Spinal cord (tissue), 10 donors: ENCODE measurements around the gene DIS3L2. TPM values are rescaled to one million over a fixed set of nuclear protein-coding genes. Genes with fewer than 3 reads are reported as not detected.
"Not testable (repeated sequence)": the region's sequence is repeated elsewhere in the genome, so short reads cannot be mapped to it uniquely, and the experiment has no call there.

Experiments used
- DNase-seq, 6 donors: peaks; one replicate each; pipeline versions ENCODE4 v3.0.0 to v3.0.0-alpha.2; 2013 to 2015; ENCODE audit warnings: low spot score in 6 of 6, low read depth in 4 of 6
- H3K27ac ChIP-seq: one replicate; pipeline ENCODE4 v1.5.1; 2013; ENCODE audit warnings: low read depth, low read length, control low read depth
- H3K27me3 ChIP-seq: one replicate; pipeline ENCODE4 v1.6.1; 2013; ENCODE audit warnings: low read length; ENCODE audit not compliant: control insufficient read depth, insufficient read depth
- H3K36me3 ChIP-seq: one replicate; pipeline ENCODE4 v1.6.1; 2013; ENCODE audit warnings: low read length; ENCODE audit not compliant: control insufficient read depth, insufficient read depth
- H3K4me1 ChIP-seq: one replicate; pipeline ENCODE4 v1.6.1; 2013; ENCODE audit warnings: low read length; ENCODE audit not compliant: control insufficient read depth, insufficient read depth
- H3K4me3 ChIP-seq: one replicate; pipeline ENCODE4 v1.5.1; 2013; ENCODE audit warnings: low read depth, low read length, control low read depth
- H3K9me3 ChIP-seq: one replicate; pipeline ENCODE4 v1.6.1; 2013; ENCODE audit warnings: low read length; ENCODE audit not compliant: control insufficient read depth, insufficient read depth
- WGBS: methylation state at CpG from one replicate; pipeline ENCODE4 v1.1.5; 2013; ENCODE audit warnings: missing lambda C conversion rate; ENCODE audit not compliant: insufficient coverage; 5-methylcytosine and 5-hydroxymethylcytosine counted together
- polyA plus RNA-seq, 2 donors: library from polyadenylated mRNA; unstranded; fragments of 120-200 nt; gene quantifications; one replicate each; pipeline ENCODE4 v1.2.1, GENCODE V29; 2013; ENCODE audit not compliant: insufficient read length in 2 of 2
- small RNA-seq: library from RNA; depleted of rRNA; stranded (forward); fragments of <200 nt; gene quantifications from one replicate; pipeline ENCODE3, GENCODE V24; 2014; ENCODE audit warnings: low replicate concordance
- total RNA-seq, 2 donors: library from RNA; depleted of rRNA in 1 of 2; stranded (reverse); fragments of 120-200 nt in 1 of 2; fragments of >200 nt in 1 of 2; gene quantifications; one replicate each; pipeline versions ENCODE4 v1.2.3 to v1.2.4, GENCODE V29; 2013 to 2014
- donor health status: healthy.

Gene DIS3L2
- total and polyA plus RNA-seq, 4 donors: 29.8 to 37.2 (median 33.2) TPM

DNA sequence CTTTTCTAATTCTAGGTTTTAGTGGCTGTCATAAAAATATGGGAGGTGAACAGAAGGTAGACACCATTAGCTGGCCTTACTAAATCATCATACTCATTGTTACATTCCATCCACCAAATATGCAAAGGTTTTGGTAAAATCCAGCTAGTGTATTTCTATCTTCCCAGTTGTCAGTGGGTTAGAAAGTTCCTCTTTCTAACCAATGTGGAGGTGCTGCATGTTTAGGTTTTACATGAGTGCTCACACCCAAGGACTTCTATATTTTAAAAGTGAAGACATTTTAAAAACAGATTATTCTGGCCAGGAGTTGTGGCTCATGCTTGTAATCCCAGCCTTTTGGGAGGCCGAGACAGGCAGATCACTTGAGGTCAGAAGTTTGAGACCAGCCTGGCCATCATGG is 423.0 kb downstream of the DIS3L2 start:
- no peak for DNase-seq
- WGBS: 100% methylated on average over 1 of the region's 1 CpG
- Histone ChIP-seq H3K4me3 (no peak overlapping the region), H3K27me3 (peaks cover 75% of the 10 kb centered on the region), H3K27ac (no peak overlapping the region), H3K36me3 (no peaks in the 10 kb centered on the region), H3K4me1 (peaks cover 26% of the 10 kb centered on the region), H3K9me3 (no peaks in the 10 kb centered on the region)

DNA sequence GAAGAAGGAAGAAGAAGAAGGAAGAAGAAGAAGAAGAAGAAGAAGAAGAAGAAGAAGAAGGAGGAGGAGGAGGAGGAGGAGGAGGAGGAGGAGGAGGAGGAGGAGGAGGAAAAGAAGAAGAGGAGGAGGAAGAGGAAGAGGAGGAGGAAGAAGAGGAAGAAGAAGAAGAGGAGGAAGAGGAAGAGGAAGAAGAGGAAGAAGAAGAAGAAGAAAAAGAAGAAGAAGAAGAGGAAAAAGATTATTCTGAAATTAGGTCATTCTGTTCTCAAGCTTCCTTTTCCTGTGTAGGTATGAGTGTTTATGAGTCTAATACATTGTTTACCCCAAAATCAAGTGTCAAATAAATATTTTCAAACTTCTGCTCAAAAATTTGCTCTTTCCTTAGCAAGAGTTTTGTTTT is 423.5 kb downstream of the DIS3L2 start:
- DNase-seq, H3K9me3 ChIP-seq, H3K4me3 ChIP-seq, H3K36me3 ChIP-seq, H3K27ac ChIP-seq: not testable (repeated sequence)
- peaks cover 26% of the 10 kb centered on the region for H3K4me1 ChIP-seq
- peaks cover 81% of the 10 kb centered on the region for H3K27me3 ChIP-seq

DNA sequence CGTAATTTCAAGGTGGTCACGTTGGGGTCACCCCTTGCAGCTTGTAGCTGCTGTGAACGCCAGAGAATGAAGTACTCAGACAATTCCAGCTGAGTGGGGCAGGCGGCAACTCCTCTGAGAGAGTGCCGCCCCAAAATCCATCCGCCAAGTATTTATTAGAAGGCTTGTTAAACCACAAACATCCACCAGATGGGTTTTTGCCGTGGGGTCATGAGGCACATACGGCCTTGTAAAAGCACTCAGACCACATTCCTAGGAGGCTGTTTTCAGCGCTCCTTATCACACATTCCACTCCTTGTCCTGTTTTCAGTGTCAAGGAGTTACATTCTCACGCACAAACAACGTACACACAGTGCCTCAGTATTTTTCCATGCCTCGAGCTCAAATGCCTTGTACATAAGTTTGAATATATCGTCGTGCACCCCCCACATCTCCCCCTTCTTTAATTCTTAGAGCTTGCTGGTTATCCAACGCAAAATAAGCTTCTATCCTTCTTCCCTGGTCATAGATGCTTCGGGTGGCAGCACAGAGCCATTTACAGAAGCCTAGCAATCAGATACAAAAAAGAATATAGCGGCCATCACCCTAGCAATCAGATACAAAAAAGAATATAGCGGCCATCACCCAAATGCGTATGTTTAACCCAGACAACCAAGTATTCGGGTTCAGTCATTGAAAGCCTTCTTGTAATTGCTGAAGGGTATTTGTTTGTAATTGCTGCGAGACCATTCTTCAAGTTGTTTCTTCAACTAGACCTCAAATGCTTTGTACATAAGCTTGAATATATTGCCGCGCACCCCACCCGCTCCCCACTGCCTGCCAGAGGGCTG is 424.4 kb downstream of the DIS3L2 start:
- Histone ChIP-seq H3K27me3 (peaks cover 87% of the 10 kb centered on the region), H3K9me3 (no peaks in the 10 kb centered on the region), H3K4me3 (no peak overlapping the region), H3K27ac (no peak overlapping the region), H3K4me1 (peaks cover 26% of the 10 kb centered on the region), H3K36me3 (no peaks in the 10 kb centered on the region)
- WGBS: 24% methylated on average over 16 of the region's 24 CpGs
- DNase-seq: peak in 1 of 6 donors; percentile 58

DNA sequence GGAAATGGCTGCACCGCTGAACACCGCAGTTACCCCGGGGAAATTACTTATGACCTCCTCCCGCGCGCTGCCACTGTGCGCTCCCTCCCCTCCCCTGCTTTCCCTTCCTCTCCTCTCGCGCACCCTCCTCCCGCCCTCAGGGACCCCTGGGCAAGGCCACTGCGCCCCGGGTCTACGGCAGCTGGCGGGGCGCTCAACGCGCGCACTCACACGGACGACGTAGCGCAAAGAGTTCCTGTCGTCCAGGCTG is 424.9 kb downstream of the DIS3L2 start:
- no peaks in the 10 kb centered on the region for H3K36me3 ChIP-seq
- under 1% methylated on average over 23 of the region's 23 CpGs for WGBS
- H3K4me3 ChIP-seq: no peak overlapping the region
- no peak for DNase-seq
- H3K4me1 ChIP-seq: peaks cover 26% of the 10 kb centered on the region
- peaks cover 85% of the 10 kb centered on the region for H3K27me3 ChIP-seq
- no peak overlapping the region for H3K27ac ChIP-seq
- no peaks in the 10 kb centered on the region for H3K9me3 ChIP-seq

Small RNA genes within 50 kb of the gene (small RNA-seq; reads per million reads assigned to genes)
- not detected for gene AC068134.3
- not detected for gene AC068134.4
- not detected for gene MIR562

Other genes starting within 250 kb of the DIS3L2 start
- 10 to 100 TPM; 40.4 to 52.5 TPM for gene PDE6D, start 180.4 kb upstream of the DIS3L2 start, total RNA-seq
- 10 to 100 TPM; 82.4 to 88.1 TPM for gene PDE6D, start 180.4 kb upstream of the DIS3L2 start, polyA plus RNA-seq
- 10 to 100 TPM; 26.1 to 29.4 TPM for gene COPS7B, start 175.3 kb upstream of the DIS3L2 start, total RNA-seq
- gene COPS7B, start 175.3 kb upstream of the DIS3L2 start, polyA plus RNA-seq: 10 to 100 TPM; 63.0 to 63.4 TPM
- gene NPPC, start 35.3 kb upstream of the DIS3L2 start, total RNA-seq: 10 to 100 TPM; 16.6 to 17.9 TPM
- 10 to 100 TPM; 26.6 to 33.2 TPM for gene NPPC, start 35.3 kb upstream of the DIS3L2 start, polyA plus RNA-seq